ENCODE results near the gene ADORA1.

ADORA1 gene

DNA sequence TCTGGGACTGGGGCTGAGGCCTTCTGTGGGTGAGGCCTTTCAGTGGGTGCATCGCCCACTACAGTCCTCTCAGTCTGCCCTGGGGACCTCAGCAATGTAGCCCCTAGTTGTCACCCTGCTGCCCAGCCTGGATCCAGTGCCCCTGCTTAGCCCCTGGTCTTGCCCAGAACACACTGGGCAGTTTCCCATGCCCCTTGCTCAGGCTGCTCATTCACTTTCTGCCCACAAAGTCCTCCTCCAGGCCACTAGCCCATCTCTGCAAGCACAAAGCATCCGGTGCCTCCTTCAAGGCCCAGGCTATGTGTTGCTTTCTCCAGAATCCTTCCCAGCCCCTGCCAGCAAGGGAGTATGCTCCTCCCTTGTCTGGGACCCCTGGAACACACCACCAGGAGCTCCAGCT is 5.4 kb upstream of the ADORA1 start:
- no peak for DNase-seq (ENCODE audit: low read depth)

DNA sequence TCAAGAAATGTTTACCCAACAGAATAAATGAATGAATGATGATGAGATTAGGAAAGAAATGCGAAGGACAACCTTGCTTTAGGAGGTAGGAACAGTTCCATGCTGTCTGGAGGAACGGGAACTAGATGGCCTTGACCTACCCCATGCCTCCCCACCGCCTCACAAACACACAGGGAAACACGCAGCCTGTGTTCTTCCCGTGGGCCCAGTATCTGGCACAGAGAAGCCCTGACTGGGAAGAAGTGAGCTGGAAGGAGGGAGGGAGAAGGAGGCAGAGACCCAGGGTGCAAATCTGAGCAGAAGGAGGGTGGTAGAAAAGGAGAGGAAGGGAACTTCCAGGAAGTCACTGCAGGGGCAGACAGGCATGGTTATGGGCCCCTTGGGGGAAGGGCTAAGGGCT is 3.5 kb upstream of the ADORA1 start:
- no peak for DNase-seq (ENCODE audit: low read depth)

DNA sequence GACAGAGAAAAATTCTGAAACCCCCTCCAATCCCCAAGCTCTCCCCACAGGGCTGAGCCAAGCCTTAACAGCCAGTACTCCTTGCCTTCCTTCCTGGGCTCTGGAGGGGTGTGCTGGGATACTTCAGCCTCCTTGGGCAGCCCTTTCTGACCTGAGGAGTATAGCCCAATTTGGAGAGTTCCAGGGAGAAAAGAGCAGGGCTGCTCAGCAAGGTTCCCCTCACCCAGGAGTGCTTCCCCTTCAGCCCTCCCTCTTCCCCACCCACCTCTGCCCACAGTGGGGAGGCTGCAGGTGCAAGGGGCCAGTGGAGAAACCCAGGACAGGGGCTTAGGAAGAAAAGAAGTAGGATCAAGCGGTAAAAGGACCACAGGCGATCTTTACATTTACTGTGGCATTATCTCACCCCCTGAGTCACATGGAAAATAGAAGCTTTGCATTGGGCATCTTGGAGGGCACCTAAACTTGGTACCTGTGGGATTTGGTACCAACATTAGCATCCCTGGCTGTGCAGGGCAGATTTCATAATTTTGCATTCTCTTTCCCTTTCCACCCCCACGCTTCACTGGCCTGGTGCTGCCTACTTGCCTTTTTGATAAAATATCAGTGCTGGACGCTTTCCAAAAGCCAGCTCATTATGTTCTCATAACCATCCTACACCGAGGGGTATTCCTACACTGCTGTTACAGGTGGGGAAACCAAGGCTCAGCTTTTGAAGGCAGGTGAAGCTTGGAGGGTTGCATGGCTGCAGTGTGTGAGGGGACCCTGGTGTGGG is 2.8 kb upstream of the ADORA1 start:
- no peak for DNase-seq (ENCODE audit: low read depth)

DNA sequence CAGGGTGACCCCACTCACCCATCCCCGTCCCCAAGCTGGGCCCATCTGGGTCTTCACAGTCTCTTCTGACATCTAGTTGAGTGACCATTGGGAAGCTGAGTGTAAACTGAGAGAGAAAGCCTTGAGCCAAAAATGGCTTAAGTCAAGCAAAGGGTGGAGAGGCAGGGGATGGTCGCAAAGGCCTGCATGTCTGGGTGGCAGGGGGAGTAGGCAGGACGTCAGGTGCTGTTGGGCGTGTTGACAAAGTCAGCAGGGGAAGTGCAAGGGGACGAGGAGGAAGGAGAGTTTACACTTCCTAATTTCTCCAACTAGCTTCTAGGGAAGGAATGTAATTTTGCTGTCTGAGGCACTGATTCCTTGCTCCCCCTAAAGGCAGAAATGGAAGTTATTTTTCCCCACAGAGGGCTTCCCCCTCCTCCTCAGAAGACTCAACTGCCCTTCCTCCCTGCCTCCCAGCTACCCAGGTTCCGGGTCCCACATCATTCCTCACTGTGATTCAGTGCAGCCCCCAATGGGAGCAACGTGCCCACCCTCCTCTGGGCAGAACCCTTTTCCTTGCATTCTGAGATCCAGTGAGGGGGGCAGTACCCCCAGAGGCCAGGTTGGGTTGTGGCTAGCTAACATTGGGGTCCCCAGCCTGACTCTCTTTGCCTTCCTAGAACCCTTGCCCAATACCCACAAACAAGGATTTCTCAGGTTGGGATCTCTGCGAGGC is 1.2 kb upstream of the ADORA1 start:
- no peak for DNase-seq (ENCODE audit: low read depth)

DNA sequence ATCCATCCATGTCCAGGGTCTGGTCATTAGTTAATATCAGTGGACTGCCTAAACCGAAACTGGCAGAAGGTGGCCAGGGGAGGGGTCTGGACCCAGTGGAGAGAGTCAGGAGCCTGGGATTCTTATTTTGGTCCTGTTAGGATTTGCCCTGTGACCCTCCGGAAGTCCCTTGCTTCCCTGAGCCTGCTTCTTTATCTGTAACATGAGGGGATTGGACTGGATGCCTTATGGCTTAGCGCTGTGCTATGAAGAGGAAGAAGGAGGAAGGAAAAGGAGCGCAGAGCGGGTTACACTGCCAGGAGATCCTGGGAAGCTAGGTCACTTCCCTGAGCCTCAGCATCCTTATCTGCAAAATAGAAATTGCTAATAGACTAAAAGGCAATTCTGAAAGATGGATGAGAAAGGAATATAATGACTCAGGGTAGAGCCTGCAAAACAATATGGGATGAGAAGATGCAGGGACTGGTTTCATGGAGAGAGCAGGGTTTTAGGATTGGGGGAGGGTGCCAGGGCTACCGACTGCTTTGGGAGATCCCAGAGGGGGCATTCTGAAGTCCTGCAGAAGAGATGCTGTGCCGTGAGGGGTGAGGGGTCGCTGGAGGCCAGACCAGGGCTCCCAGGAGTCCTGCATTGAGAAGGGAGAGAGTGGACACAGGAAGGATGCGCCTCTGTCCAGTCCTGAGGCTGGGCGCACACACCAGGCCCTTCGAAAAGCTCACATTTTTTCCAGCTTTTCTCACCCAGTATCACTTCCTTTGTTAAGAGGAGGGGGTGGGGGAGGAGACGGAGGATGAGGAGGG is 460 bp upstream of the ADORA1 start:
- no peak for DNase-seq (ENCODE audit: low read depth)

DNA sequence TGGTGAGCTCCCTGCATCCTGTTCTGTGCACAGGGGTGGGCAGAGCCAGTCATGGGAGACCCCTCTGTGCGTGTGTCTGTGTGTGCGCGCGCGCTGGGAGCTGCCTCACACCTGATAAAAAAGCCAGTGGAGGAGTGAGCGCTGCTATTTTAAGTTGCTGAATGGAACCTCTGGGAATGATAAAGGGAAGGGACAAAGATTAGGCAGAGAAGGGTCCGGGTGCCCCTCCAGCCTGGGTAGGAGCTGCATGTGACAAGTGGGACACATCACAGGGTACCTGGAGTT is 847 bp downstream of the ADORA1 start:
- DNase-seq (ENCODE audit: low read depth) = no peak

DNA sequence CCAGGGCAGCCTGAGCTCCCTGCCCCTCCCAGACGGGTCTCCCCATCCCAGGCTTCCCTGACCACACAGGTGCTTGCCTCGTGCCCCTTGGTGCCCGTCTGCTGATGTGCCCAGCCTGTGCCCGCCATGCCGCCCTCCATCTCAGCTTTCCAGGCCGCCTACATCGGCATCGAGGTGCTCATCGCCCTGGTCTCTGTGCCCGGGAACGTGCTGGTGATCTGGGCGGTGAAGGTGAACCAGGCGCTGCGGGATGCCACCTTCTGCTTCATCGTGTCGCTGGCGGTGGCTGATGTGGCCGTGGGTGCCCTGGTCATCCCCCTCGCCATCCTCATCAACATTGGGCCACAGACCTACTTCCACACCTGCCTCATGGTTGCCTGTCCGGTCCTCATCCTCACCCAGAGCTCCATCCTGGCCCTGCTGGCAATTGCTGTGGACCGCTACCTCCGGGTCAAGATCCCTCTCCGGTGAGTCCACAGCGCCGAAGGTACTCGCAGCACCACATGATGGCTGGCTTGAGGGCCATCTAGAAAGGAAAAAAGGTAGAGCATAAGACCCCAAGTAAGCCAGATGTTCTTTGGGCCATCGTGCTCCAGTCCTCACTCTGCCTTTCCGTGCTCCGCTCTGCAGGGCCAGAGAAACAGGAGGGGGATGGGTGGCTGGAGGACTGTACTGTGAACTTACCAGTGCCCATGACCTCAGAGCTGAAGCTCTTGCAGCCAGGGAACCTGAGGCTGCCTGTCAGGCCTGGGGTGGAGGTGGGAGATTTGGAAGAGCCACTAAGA is 1.4 kb downstream of the ADORA1 start:
- DNase-seq (ENCODE audit: low read depth) = no peak

DNA sequence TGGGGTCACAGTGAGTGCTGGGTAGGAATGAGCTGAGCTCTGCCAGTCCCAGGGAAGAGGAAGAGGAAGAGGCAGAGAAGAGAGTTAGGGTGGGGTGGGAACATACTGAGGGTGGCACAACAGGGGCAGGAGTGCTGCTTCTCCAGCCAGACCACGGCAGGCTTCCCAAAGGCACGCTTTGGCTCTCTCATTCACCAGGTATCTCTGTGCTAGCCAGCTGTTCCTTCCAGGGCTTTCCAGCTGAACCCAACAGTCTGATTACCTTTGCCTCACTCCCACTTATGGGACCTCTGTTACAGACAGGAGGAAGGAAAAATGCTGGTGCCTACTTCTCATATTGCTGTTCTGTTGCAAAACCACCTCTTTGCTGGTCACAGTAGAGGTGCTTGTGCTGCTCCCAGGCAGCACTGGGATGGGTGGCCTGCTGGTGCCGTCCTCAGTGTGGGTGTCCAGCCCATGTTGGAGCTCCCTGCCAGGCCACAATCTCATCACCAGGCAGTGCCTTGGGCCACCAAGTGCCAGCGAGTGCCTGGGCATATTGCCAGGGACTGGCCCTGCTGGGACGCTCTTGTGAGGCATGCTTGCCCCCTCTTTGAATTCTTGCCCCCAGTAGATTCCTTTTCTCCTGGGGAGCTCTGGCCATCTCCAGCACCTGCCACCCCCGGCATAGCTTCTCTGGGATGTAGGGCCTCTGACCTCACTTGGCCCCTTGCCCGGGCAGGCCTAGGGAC is 2.1 kb downstream of the ADORA1 start:
- no peak for DNase-seq (ENCODE audit: low read depth)

DNA sequence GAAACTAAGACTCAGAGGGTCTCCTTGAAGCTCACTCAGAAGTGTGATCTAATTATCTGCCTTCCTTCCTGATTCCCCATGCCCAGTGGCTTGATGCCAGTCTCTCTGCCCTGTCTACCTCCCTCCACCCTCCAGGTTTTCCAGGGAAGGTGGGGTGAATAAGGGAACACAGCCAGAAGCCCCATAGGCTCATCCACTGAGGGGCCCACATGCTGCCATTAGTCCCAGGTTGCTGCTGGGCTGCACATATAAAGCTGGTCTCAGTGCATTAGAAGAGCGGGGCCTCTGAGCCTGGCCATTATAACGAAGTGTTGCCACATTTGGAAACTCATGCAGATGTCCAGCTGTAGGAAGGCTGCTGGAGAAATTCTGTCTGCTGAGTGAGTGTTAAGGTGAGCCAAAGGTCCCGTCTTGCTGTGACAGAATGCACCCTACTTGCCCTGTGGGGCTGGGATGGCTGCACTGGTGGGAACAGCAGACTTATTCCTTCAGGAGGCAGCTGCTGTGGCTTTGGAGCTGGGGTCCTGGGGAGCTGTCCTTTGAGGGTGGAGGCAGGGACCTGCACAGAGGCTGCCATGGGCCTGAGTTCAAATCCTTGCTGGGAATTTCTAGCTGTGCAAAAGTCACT is 2.9 kb downstream of the ADORA1 start:
- no peak for DNase-seq (ENCODE audit: low read depth)

DNA sequence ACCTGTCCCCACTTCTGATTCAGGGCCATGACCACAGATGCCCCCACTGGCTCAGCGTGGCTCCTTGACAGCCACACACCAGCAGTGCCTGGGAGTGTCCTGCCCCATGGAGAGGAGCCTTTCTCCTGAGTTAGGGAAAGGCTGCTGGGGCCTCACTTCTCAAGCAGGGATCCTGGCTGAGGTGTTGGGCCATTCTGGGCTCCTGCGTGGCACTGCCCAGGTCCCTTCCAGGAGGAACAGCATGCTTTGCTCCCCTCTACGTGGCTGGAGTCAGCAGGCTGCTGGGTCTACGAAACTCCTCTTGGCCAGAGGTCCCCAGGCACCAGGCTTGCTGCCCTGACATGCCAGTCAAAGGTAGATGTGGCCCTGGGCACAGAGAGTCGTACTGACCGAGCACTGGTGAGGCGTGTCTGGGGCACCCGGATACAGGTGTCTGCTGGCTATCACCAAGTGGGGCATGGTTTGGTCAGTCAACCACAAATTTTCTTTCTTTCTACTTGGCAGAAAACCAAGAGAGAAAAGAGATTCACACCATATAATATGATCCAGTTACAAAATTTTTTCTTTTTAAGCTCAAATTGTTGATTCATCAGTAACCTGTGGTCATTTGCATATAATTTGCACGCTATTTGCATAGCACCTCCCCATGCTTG is 4.1 kb downstream of the ADORA1 start:
- DNase-seq (ENCODE audit: low read depth) = no peak

DNA sequence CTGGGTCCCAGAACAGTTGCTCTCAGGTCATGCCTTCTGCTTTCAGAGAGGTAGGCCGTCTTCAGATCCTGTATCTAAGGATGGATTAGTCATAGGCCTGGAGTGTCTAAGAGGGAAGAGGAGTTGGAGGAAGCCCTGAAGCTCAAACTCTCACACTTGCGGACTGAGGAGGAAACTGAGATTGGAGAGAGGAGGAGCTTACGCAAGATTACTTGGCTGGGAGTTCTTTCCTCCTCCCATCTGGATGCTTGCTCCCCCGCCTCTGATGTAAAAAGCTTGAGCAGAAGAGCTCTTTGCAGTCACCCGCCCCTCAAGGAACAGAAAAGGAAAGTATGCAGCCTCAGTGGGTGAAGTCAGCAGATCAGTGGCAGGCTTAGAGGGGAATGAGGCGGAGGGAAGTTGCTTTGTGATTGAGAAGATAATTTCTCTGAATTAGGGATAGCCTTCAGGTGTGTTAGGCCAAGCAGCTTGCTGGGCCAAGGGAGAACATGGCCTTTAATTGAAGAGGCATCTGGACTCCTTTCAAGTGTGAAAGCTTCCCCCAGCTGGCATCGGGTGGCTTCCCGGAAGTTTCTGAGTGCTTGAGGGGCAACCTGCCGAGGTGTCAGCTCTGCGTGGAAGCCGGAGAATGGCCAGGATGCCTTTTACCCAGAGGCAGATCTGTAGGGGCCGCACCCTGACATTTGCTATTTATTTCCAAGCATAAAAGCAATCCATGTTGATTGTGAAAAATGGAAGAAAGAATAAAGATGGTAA is 6.6 kb downstream of the ADORA1 start:
- DNase-seq (ENCODE audit: low read depth) = no peak

DNA sequence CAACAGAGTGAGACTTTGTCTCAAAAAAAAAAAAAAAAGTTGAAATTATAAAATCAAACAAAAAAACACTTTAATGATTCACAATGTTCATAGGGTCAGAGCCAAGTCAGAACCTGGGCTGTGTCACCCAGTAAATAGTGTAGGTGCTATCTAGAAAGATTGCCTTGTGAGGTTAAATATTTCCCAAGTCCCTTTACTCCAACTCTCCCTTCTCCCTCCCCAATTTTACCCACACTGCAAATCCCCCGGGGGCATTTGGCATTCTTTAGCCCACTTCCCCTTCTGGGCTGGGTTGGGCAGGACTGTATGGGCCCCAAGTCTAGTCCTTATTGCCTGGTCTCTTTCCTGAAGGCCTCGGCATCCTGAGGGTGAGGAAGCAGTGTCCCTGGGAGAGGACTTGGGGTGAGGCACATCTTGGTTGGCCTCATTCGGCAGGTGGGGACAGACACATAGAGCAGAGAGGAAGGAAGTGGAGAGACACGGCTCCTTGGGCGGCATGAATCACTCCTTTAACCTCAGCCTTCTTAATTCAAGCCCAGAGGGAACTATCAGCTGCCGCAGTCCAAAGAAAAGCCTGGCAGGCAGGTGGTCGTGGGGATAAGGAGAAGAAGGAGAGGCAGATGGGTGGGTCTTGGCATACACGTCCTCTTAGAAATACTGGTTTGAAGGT is 8.2 kb downstream of the ADORA1 start:
- no peak for DNase-seq (ENCODE audit: low read depth)

DNA sequence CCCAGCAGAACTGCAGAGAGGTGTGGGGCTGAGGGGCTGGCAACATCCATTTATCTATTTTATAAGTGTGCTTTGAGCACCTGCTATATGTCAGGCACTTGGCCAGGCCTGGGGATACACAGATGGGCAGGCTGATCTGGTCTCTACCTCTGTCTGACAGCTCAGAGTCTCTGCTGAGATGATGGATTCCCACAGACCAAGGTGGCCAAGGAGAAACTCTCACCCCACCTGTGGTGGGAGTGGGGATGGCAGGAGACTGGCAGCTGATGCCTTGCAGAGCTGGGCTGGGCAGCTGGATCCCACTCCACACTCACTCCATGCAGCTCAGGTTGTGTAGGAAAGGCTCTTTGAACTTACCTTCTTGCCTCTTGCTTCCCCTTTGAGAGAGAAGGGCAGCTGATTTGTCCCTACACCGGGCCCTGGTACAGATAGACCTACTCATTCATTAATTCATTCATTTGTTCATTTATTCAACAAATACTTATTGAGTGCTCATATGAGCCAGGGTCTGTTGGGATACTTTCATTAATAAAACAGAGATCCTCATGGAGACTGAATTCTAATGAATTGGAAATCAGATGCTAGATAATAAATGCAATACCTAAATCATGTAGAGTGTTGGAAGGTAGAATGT is 9.0 kb downstream of the ADORA1 start:
- DNase-seq (ENCODE audit: low read depth) = no peak

DNA sequence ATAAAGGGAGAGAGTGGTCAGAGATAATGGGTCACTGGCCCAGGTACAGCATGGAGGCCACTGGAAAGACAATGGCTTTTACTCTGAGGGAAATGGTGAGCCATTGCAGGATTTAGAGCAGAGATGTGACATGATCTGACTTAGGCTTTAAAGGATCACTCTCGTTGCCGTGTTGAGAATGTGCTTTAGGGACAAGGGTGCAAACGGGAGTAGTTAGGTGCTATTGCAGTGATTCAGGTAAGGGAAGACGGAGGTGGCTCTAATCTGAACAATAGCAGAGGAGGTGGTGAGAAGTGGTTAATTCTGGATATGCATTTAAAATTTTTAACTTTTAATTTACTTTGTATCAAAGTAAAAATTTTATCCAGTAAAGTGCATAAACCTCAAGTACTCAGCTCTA is 9.8 kb downstream of the ADORA1 start:
- DNase-seq (ENCODE audit: low read depth) = no peak

DNA sequence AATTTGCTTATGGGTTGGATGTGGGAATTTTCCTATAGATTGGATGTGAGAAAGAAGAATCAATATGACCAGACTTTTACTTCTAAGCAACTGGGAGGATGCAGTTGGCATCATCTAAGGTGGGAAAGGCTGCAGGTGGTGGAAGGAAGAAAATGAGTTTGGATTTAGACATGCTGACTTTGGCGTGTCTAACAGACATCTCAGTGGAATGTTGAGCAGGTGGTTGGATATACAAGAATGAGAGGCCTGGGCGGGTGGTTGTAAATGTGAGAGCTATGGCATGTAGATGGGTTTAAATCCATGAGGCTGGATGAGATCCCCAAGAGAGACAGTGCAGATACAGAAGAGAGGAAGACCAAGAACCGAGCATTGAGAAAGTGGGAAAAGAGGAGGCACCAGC is 10.5 kb downstream of the ADORA1 start:
- no peak for DNase-seq (ENCODE audit: low read depth)

DNA sequence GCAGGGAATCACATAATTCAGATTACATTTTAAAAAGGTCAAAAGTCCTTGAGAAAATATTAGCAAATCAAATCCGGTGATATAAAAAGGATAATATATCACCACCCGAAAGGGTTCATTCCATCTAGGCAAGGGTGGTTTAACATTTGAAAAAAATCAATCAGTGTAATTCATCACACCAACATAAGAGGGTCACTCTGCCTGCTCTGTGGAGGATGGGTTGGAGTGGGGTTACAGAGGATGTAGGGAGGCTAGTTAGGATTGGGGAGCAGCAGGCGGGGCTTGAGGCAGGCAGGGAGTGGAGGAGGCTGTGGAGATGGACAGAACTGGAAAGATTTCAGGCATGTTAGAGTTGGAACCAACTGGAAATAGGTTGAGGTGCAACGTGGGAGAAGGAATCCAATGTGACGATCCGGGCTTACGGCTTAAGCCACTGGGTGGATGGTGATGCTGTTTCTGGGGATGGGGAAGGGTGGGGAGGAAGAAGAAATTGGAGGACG is 12.5 kb downstream of the ADORA1 start:
- no peak for DNase-seq (ENCODE audit: low read depth)

DNA sequence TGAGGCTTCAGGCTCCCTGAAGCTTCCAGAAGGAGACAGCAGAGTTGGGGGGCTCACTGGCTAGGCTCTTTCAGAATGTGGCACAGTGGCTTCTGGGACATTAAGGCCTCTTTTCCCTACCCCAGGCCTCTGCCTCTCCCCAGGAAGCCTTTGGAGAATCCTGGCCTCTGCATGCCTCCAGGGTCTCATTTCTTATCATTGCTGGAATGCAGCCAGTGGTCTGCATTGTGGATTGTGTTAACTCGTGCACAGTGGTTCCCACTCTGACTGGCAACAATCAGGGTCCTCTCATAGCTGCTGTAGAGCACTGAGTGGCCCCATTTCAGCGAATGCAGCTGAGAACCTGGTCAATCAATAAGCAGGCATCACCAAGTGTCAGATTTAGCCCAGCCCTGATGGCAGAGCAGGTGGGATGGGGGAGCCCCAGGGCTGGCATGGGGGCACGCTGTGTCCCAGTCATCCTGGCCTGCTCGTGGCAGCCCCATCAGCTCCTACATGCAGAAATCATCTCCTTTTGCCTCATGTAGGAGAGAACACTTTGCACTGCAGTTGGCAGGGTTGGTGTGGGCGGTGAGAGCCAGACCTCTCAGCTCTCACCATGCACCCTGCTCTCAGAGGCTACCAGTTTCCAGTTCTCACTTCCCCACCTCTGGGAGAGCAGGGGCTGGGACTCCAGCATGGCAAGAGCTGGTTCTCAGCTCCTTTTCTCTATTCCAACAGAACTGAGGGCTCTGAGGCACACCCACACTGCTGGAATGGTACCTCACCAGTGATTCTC is 13.4 kb downstream of the ADORA1 start:
- DNase-seq (ENCODE audit: low read depth) = no peak

DNA sequence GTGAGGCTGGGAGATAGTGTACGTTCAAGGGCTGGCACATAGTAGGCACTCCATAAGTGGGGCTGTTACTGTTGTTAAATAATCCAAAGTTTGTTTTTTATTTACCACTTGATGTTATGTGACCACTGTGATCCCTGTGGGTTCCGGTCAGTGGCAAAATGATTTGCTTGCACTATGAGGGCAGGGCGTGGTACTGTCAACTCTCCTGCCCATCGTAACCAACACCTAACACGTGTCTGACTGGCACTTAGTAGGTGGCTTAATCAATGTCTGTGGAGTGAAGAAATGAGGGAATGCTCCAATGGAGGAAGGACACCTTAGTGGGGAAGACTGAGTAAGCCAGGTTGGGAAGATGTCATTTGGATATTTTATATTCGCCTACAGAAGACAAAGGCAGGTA is 14.6 kb downstream of the ADORA1 start:
- DNase-seq (ENCODE audit: low read depth) = no peak
